ENCODE data around the gene GINS1.

Gene GINS1

DNA sequence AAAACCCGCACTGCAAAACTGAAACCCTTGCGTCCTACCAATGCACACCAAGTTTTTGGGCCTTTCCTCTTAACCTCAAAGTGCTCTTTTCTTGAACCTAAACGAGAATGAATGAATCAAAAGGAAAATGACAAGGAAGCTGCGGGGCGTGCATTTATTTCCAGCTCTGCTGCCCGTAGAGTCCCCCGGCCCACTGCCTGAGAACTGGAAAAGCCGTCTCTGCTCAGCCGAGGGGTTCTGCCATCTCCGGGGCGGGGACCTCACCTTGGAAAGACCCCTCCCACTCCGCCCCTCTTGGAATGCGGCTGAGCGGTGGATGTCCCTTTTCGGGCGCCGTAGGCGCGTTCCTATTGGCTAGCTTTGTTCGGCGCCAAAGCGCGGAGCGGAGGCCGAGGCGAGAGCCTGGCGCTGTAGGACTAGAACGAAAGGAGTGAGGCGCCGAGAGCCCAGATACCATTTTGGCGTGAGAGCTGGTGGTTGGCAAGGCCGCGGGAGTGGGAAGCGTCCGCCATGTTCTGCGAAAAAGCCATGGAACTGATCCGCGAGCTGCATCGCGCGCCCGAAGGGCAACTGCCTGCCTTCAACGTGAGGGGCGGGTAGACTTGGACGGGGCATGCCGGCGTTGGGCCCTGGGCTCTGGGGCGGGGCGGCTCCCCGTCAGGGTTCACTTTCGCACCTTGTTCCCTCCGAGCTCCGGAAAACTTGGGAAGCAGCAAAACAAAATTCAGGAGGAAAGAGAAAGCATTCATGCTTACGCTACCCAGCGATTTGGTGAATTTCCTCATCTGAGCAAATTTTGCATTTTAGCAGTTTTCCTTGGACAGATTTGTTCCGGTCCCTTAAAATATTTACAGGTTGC is at the start of gene GINS1:
TSS of gene GINS1 (plus strand) at position 363 of the 859 bp plus-strand sequence. CDS start at position 511, 148 bp downstream.
- Mint-ChIP-seq H3K36me3 (peaks cover 11% of the 10 kb centered on the region), H3K9me3 (peaks cover 18% of the 10 kb centered on the region), H3K4me3 (peak within 1 kb of the TSS; percentile 93), H3K27ac (peak within 1 kb of the TSS; percentile 90), H3K4me1 (peaks cover 25% of the 10 kb centered on the region), H3K27me3 (peaks cover 2% of the 10 kb centered on the region)
- peak; percentile 88 for DNase-seq
- CTCF ChIA-PET: interaction anchor here (0.8 to 2.0 kb wide), 5 partner anchors 9 to 215 kb away, joined by 3 to 11 read pairs (median 3); no protein-coding TSS in a partner anchor

DNA sequence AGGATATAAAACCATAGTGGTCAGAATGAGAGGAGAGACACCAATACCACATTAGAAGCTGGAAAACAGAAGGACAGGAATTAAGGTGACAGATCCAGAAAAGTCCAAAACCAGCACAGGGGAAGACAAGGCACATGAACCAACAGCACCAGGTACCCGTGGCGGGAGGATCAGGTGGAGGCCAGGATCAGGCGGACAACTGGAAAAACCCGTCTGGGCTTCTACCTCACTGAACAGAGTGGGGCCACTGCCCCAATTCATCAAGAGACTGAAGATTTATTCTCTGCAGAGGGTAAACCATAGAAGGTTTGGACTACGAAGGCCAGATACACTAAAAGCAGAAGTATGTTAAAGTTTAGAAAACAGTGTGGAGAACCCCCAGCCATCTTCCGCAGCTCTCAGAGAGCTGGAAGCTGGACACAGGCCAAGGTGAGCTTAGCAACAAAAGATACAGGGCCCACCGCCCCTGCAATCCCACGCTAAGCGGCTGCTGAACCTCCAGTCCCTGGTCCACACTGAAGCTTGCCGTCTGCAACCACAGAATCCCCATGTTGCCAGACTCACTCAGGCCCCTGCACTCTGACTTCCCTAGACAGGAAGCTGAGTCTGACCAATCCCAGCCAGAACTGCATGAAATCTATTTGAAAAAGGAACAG is 46.7 kb upstream of the GINS1 start:
- no peak overlapping the region for H3K4me3 Mint-ChIP-seq
- CTCF ChIA-PET: no interaction called here

GRCh38 chr20:25361287-25361683 is 46.2 kb upstream of the GINS1 start:
- Mint-ChIP-seq H3K4me3 (no peak overlapping the region), H3K27me3 (no peaks in the 10 kb centered on the region), H3K27ac (no peak overlapping the region), H3K36me3 (peaks cover 2% of the 10 kb centered on the region), H3K4me1 (peaks cover 2% of the 10 kb centered on the region), H3K9me3 (no peaks in the 10 kb centered on the region)
- CTCF ChIA-PET: no interaction called here
- DNase-seq: no peak

More for the DNA sequence above, 46.7 kb upstream of the GINS1 start:
- no peak overlapping the region for H3K27ac Mint-ChIP-seq
- H3K27me3 Mint-ChIP-seq: no peaks in the 10 kb centered on the region
- H3K36me3 Mint-ChIP-seq: peaks cover 2% of the 10 kb centered on the region
- H3K4me1 Mint-ChIP-seq: peaks cover 5% of the 10 kb centered on the region
- DNase-seq: no peak
- no peaks in the 10 kb centered on the region for H3K9me3 Mint-ChIP-seq

- Mint-ChIP-seq H3K4me1 (peaks cover 2% of the 10 kb centered on the region), H3K27me3 (no peaks in the 10 kb centered on the region), H3K27ac (no peak overlapping the region), H3K4me3 (no peak overlapping the region), H3K36me3 (peaks cover 6% of the 10 kb centered on the region), H3K9me3 (peaks cover 3% of the 10 kb centered on the region)
- no peak for DNase-seq
- CTCF ChIA-PET: no interaction called here
Measured at GRCh38 chr20:25364180-25364788, 43.2 kb upstream of the GINS1 start.

DNA sequence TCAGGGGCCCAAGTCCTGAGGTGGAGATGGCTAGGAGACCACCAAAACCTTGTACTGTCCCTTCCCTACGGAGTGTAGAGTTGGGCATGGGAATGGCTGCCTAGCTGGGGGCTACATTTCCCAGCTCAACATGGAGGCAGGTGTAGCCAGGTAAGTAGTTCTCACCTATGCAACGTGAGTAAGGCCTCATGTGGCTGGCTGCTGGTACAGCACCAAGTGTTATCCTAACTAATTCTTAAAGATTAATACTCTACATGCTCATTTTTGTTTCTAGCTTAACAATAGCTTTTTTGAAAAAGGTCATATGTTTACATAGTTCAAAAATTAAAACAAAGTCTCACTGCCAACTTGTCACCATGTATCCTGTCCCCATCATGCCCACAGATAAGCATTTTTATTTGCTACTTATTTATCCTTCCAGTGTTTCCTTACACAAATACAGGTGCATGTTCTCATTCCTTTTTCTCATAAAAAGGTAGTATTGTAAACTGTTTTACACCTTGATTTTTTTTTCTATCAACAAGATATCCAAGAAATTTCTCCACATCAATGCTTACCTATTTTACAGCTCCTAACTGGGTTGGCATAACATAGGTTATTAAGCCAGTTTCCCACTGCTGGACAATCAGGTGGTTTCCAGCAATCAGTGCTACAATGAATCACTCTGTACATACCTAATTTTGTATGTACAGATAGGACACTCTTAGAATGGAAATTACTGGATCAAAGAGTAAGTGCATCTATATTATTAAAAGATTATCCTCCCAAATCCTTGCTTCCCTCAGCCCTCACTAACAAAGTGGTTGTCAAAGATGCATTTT is 42.4 kb upstream of the GINS1 start:
- H3K36me3 Mint-ChIP-seq: peaks cover 6% of the 10 kb centered on the region
- H3K27ac Mint-ChIP-seq: no peak overlapping the region
- H3K27me3 Mint-ChIP-seq: no peaks in the 10 kb centered on the region
- CTCF ChIA-PET: no interaction called here
- peaks cover 3% of the 10 kb centered on the region for H3K9me3 Mint-ChIP-seq
- no peak overlapping the region for H3K4me3 Mint-ChIP-seq
- DNase-seq: no peak
- H3K4me1 Mint-ChIP-seq: peaks cover 2% of the 10 kb centered on the region

GRCh38 chr20:25368526-25368925 is 38.9 kb upstream of the GINS1 start:
- H3K36me3 Mint-ChIP-seq: peaks cover 9% of the 10 kb centered on the region
- no peaks in the 10 kb centered on the region for H3K27me3 Mint-ChIP-seq
- no peak overlapping the region for H3K4me3 Mint-ChIP-seq
- DNase-seq: no peak
- peaks cover 3% of the 10 kb centered on the region for H3K9me3 Mint-ChIP-seq
- no peaks in the 10 kb centered on the region for H3K4me1 Mint-ChIP-seq
- CTCF ChIA-PET: no interaction called here
- no peak overlapping the region for H3K27ac Mint-ChIP-seq

DNA sequence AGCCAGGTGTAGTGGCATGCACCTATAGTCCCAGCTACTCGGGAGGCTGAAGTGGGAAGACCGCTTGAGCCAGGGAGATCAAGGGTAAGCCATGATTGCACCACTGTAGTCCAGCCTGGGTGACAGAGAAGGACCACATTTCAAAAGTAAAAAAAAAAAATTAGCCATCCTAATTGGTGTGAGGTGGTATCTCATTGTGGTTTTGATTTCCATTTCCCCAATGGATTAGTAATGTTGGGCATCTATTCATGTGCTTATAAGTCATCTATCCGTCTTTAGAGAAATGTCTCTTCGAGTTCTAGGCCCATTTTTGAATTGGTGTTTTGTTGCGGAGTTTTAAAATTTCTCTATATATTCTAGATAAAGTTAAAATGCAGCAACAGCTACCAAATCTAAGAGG is 38.5 kb upstream of the GINS1 start:
- Mint-ChIP-seq H3K27ac (no peak overlapping the region), H3K27me3 (no peaks in the 10 kb centered on the region), H3K36me3 (peaks cover 10% of the 10 kb centered on the region), H3K4me3 (no peak overlapping the region), H3K4me1 (no peaks in the 10 kb centered on the region), H3K9me3 (peaks cover 3% of the 10 kb centered on the region)
- no peak for DNase-seq
- CTCF ChIA-PET: no interaction called here

- H3K4me1 Mint-ChIP-seq: no peaks in the 10 kb centered on the region
- CTCF ChIA-PET: no interaction called here
- no peaks in the 10 kb centered on the region for H3K27me3 Mint-ChIP-seq
- no peak for DNase-seq
- H3K36me3 Mint-ChIP-seq: peaks cover 9% of the 10 kb centered on the region
- H3K27ac Mint-ChIP-seq: no peak overlapping the region
- H3K9me3 Mint-ChIP-seq: peaks cover 3% of the 10 kb centered on the region
- H3K4me3 Mint-ChIP-seq: no peak overlapping the region
Measured at GRCh38 chr20:25369529-25369928, 37.9 kb upstream of the GINS1 start.

- no peaks in the 10 kb centered on the region for H3K4me1 Mint-ChIP-seq
- CTCF ChIA-PET: no interaction called here
Measured at GRCh38 chr20:25369971-25370370, 37.5 kb upstream of the GINS1 start.

DNA sequence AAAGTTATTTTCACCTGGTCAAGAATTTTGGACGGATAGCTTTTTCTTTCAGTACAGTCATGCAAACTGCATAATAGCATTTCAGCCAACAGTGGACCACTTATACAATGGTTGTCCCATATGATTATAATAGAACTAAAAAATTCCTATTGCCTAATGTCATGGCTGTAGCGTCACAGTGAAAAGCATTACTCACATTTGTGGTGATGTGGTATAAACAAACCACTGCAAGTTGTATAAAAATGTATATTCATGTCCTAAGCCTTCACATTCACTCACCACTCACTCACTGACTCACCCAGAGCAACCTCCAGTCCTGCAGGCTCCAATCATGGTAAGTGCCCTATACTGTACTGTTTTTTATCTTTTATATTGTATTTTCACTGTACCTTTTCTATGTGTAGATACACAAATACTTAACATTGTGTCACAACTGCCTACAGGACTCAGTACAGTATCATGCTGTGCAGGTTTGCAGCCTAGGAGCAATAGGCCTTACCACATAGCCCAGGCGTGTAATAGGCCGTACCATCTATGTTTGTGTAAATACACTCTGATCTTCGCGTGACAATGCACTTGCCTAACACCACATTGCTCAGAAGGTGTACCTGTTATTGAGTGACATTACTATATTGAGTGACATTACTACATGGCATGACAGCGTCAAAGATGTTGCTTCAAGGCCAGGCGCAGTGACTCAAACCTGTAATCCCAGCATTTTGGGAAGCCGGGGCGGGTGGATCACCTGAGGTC is 34.7 kb upstream of the GINS1 start:
- CTCF ChIA-PET: no interaction called here
- H3K36me3 Mint-ChIP-seq: peaks cover 12% of the 10 kb centered on the region
- DNase-seq: no peak
- H3K27ac Mint-ChIP-seq: no peak overlapping the region
- H3K4me1 Mint-ChIP-seq: no peaks in the 10 kb centered on the region
- H3K4me3 Mint-ChIP-seq: no peak overlapping the region
- H3K27me3 Mint-ChIP-seq: no peaks in the 10 kb centered on the region
- no peaks in the 10 kb centered on the region for H3K9me3 Mint-ChIP-seq

More at GRCh38 chr20:25369971-25370370, 37.5 kb upstream of the GINS1 start:
- Mint-ChIP-seq H3K36me3 (peaks cover 9% of the 10 kb centered on the region), H3K4me3 (no peak overlapping the region), H3K9me3 (peaks cover 3% of the 10 kb centered on the region), H3K27ac (no peak overlapping the region), H3K27me3 (no peaks in the 10 kb centered on the region)
- no peak for DNase-seq

- no peak overlapping the region for H3K4me3 Mint-ChIP-seq
Measured at GRCh38 chr20:25374842-25375241, 32.6 kb upstream of the GINS1 start.

DNA sequence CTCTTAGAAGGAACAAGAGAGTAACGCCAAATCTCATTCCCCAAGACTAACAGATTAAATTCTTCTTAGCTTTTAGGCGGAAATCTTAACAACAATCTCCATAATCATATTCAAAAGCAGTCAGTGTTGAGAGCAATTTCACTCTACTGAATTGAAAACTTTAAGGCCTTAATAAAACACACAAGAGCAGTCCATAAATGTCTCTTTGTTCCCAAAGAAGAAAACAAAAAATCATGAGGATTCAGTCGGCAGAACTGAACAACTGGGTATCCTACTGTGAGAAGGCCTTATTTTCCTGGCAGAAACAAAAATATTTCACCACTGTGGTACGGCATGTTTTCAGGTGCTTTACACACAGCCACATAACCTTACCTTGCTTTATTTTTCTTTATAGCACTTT is 31.2 kb upstream of the GINS1 start:
- H3K36me3 Mint-ChIP-seq: peaks cover 8% of the 10 kb centered on the region
- H3K4me1 Mint-ChIP-seq: no peaks in the 10 kb centered on the region
- no peak overlapping the region for H3K27ac Mint-ChIP-seq
- no peaks in the 10 kb centered on the region for H3K27me3 Mint-ChIP-seq
- CTCF ChIA-PET: interaction anchor here (0.8 kb wide), 1 partner anchor 40 kb away, joined by 3 read pairs; no protein-coding TSS in a partner anchor
- H3K9me3 Mint-ChIP-seq: no peaks in the 10 kb centered on the region
- no peak for DNase-seq
- H3K4me3 Mint-ChIP-seq: no peak overlapping the region

More at GRCh38 chr20:25374842-25375241, 32.6 kb upstream of the GINS1 start:
- Mint-ChIP-seq H3K27ac (no peak overlapping the region), H3K9me3 (no peaks in the 10 kb centered on the region), H3K4me1 (no peaks in the 10 kb centered on the region), H3K36me3 (peaks cover 8% of the 10 kb centered on the region), H3K27me3 (no peaks in the 10 kb centered on the region)
- CTCF ChIA-PET: no interaction called here
- DNase-seq: no peak

DNA sequence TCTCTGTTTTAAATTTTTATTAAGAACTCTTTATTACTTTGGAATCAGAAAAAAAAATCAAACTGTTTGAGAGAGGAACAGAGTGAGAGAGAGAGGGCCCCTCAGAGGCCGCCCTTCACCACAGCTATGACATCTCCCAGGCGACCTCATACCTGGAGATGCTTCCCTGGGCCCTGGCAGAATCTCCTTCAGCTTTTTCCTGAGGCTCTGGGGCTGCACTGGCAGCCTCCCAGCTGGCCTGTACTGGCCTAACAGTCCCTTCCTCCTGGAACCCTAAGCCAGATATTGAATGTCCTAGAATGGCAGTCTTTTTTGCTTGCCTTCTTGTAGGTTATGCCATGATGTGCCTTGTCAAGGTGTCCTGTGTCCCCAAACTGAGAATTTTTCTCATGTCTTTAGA is 30.6 kb upstream of the GINS1 start:
- no peak for DNase-seq
- CTCF ChIA-PET: no interaction called here
- Mint-ChIP-seq H3K36me3 (peaks cover 11% of the 10 kb centered on the region), H3K4me3 (no peak overlapping the region), H3K27me3 (no peaks in the 10 kb centered on the region), H3K4me1 (no peaks in the 10 kb centered on the region), H3K9me3 (no peaks in the 10 kb centered on the region), H3K27ac (no peak overlapping the region)

Measured in activated naive CD4-positive, alpha-beta T cell treated with anti-CD3 and anti-CD28 coated beads, Interleukin-2, amount 10 ng/mL, durations not matched to agents 7 days and 5 days (primary cell).